H1 (cell line): ENCODE measurements around the gene GRAMD4. TPM values are rescaled to one million over a fixed set of nuclear protein-coding genes. Genes with fewer than 3 reads are reported as not detected.

Experiments used
- BCL11A ChIP-seq, 2 experiments: IDR thresholded peaks; one replicate each; pipeline ENCODE4 v1.6.1; 2011; ENCODE audit warnings: low read depth in 2 of 2, low read length in 2 of 2, mild to moderate bottlenecking in 2 of 2
- CTBP2 ChIP-seq: IDR thresholded peaks from 2 replicates; pipeline ENCODE4 v1.7.0; 2011; ENCODE audit warnings: borderline replicate concordance, mild to moderate bottlenecking, moderate library complexity, mixed read lengths, low read length; ENCODE audit not compliant: insufficient read depth, insufficient read length
- RNF2 ChIP-seq: fragments of 200-900, 300-1000 bp; sonication (generic); IDR thresholded peaks from 2 replicates; pipeline ENCODE4 v1.7.1; 2016; ENCODE audit warnings: borderline replicate concordance, low read depth, mild to moderate bottlenecking, antibody characterized with exemption, low read length; ENCODE audit not compliant: poor library complexity, severe bottlenecking; ENCODE audit errors: missing control alignments
- SP1 ChIP-seq: IDR thresholded peaks from 2 replicates; pipeline ENCODE4 v1.6.1; 2011; ENCODE audit warnings: low read depth, low read length
- polyA plus RNA-seq, 7 experiments: library from polyadenylated mRNA; depleted of rRNA in 3 of 7; stranded (reverse) in 5 of 7; unstranded in 2 of 7; fragments of >200 nt in 5 of 7; fragments of 200-250 nt in 2 of 7; gene quantifications; 1 replicate in 5 of 7; 2 replicates in 1 of 7; 4 replicates in 1 of 7; pipeline versions ENCODE4 v1.2.1 to v1.2.3, GENCODE V29; 2011 to 2013; ENCODE audit warnings: missing spikeins in 2 of 7, mixed read lengths in 2 of 7
- total RNA-seq: library from RNA; stranded (reverse); fragmentation: NEBNext Ultra II Directional; extraction: Animal tissue kit (Norgen Biotek cat#: 25700); gene quantifications from 2 replicates; pipeline ENCODE4 v1.2.1, GENCODE V29; 2021
- TF ChIP-seq, protein P1 (sequence below): fragments of 300-600 bp; sonication (generic); IDR thresholded peaks from 2 replicates; pipeline ENCODE4 v1.7.1; 2012; ENCODE audit warnings: low read length, moderate library complexity, mild to moderate bottlenecking, inconsistent platforms; ENCODE audit not compliant: insufficient replicate concordance
- TF ChIP-seq, protein P2 (sequence below), 3 experiments: IDR thresholded peaks; 1 replicate in 2 of 3; 2 replicates in 1 of 3; pipeline versions ENCODE4 v1.5.1 to v1.6.1; 2011; ENCODE audit warnings: low read length in 3 of 3, mild to moderate bottlenecking in 3 of 3, inconsistent platforms in 2 of 3, low read depth in 1 of 3, moderate library complexity in 1 of 3; ENCODE audit not compliant: insufficient read depth in 1 of 3; ENCODE audit errors: control extremely low read depth in 1 of 3

The GRAMD4 gene
- total and polyA plus RNA-seq, 2 of the 8 experiments (the other 6 are each of a cell fraction or from before 2014, with no cell fraction given): 7.9 to 25.6 TPM

DNA sequence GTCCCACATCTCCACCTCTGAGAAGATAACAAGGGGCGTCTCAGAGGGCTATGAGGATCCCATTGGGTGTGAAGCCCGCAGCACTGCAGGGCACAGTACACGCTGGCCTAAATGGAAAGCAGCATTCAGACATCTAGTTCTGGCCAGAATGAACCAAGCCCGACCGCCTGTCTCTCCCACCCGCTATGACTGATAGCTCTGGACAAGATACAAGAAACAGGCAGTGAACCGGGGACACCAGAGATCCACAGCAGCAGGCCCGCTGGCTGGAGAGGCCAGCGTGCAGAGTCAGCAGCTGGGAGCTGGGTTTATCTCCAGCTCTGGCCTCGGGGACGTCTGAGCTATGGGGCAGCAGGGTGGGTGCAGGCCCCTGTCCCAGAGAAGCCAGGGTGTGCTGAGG is 108.3 kb downstream of the GRAMD4 start (continued):
- TF ChIP-seq, protein P1, sequence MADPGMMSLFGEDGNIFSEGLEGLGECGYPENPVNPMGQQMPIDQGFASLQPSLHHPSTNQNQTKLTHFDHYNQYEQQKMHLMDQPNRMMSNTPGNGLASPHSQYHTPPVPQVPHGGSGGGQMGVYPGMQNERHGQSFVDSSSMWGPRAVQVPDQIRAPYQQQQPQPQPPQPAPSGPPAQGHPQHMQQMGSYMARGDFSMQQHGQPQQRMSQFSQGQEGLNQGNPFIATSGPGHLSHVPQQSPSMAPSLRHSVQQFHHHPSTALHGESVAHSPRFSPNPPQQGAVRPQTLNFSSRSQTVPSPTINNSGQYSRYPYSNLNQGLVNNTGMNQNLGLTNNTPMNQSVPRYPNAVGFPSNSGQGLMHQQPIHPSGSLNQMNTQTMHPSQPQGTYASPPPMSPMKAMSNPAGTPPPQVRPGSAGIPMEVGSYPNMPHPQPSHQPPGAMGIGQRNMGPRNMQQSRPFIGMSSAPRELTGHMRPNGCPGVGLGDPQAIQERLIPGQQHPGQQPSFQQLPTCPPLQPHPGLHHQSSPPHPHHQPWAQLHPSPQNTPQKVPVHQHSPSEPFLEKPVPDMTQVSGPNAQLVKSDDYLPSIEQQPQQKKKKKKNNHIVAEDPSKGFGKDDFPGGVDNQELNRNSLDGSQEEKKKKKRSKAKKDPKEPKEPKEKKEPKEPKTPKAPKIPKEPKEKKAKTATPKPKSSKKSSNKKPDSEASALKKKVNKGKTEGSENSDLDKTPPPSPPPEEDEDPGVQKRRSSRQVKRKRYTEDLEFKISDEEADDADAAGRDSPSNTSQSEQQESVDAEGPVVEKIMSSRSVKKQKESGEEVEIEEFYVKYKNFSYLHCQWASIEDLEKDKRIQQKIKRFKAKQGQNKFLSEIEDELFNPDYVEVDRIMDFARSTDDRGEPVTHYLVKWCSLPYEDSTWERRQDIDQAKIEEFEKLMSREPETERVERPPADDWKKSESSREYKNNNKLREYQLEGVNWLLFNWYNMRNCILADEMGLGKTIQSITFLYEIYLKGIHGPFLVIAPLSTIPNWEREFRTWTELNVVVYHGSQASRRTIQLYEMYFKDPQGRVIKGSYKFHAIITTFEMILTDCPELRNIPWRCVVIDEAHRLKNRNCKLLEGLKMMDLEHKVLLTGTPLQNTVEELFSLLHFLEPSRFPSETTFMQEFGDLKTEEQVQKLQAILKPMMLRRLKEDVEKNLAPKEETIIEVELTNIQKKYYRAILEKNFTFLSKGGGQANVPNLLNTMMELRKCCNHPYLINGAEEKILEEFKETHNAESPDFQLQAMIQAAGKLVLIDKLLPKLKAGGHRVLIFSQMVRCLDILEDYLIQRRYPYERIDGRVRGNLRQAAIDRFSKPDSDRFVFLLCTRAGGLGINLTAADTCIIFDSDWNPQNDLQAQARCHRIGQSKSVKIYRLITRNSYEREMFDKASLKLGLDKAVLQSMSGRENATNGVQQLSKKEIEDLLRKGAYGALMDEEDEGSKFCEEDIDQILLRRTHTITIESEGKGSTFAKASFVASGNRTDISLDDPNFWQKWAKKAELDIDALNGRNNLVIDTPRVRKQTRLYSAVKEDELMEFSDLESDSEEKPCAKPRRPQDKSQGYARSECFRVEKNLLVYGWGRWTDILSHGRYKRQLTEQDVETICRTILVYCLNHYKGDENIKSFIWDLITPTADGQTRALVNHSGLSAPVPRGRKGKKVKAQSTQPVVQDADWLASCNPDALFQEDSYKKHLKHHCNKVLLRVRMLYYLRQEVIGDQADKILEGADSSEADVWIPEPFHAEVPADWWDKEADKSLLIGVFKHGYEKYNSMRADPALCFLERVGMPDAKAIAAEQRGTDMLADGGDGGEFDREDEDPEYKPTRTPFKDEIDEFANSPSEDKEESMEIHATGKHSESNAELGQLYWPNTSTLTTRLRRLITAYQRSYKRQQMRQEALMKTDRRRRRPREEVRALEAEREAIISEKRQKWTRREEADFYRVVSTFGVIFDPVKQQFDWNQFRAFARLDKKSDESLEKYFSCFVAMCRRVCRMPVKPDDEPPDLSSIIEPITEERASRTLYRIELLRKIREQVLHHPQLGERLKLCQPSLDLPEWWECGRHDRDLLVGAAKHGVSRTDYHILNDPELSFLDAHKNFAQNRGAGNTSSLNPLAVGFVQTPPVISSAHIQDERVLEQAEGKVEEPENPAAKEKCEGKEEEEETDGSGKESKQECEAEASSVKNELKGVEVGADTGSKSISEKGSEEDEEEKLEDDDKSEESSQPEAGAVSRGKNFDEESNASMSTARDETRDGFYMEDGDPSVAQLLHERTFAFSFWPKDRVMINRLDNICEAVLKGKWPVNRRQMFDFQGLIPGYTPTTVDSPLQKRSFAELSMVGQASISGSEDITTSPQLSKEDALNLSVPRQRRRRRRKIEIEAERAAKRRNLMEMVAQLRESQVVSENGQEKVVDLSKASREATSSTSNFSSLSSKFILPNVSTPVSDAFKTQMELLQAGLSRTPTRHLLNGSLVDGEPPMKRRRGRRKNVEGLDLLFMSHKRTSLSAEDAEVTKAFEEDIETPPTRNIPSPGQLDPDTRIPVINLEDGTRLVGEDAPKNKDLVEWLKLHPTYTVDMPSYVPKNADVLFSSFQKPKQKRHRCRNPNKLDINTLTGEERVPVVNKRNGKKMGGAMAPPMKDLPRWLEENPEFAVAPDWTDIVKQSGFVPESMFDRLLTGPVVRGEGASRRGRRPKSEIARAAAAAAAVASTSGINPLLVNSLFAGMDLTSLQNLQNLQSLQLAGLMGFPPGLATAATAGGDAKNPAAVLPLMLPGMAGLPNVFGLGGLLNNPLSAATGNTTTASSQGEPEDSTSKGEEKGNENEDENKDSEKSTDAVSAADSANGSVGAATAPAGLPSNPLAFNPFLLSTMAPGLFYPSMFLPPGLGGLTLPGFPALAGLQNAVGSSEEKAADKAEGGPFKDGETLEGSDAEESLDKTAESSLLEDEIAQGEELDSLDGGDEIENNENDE: no peak
- no peak for TF ChIP-seq RNF2
- TF ChIP-seq, protein P2, sequence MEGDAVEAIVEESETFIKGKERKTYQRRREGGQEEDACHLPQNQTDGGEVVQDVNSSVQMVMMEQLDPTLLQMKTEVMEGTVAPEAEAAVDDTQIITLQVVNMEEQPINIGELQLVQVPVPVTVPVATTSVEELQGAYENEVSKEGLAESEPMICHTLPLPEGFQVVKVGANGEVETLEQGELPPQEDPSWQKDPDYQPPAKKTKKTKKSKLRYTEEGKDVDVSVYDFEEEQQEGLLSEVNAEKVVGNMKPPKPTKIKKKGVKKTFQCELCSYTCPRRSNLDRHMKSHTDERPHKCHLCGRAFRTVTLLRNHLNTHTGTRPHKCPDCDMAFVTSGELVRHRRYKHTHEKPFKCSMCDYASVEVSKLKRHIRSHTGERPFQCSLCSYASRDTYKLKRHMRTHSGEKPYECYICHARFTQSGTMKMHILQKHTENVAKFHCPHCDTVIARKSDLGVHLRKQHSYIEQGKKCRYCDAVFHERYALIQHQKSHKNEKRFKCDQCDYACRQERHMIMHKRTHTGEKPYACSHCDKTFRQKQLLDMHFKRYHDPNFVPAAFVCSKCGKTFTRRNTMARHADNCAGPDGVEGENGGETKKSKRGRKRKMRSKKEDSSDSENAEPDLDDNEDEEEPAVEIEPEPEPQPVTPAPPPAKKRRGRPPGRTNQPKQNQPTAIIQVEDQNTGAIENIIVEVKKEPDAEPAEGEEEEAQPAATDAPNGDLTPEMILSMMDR (IDR thresholded peaks at IDR 0.05; ENCODE audit: control extremely low read depth in 1 of 3, insufficient read depth in 1 of 3, low read depth in 1 of 3, low read length in 3 of 3): no peak
- no peak for TF ChIP-seq CTBP2
- TF ChIP-seq BCL11A (IDR thresholded peaks at IDR 0.05; ENCODE audit: low read depth in 2 of 2, low read length in 2 of 2): no peak
- no peak for TF ChIP-seq SP1
